K562 (cell line): ENCODE measurements around the gene ARPP21.

Experiments
- CREB1 ChIP-seq, 2 experiments: sonication (generic) in 1 of 2; formaldehyde crosslinking in 1 of 2; IDR thresholded peaks; 2 replicates each; pipeline versions ENCODE4 v1.6.1 to v1.8.0; 2012 to 2022; ENCODE audit warnings: inconsistent platforms in 1 of 2, mild to moderate bottlenecking in 1 of 2, missing genetic modification reagents in 1 of 2, moderate library complexity in 1 of 2
- CTCF ChIP-seq, 3 experiments: IDR thresholded peaks in 2 of 3; conservative IDR thresholded peaks in 1 of 3; 2 replicates each; pipeline ENCODE4 v1.5.1; 2011 to 2012; ENCODE audit warnings: low read length in 3 of 3, mild to moderate bottlenecking in 3 of 3, control low read depth in 2 of 3, improper control_type of control experiment in 1 of 3, inconsistent platforms in 1 of 3, low read depth in 1 of 3, mixed read lengths in 1 of 3, moderate library complexity in 1 of 3; ENCODE audit not compliant: insufficient read depth in 2 of 3
- GTF2B ChIP-seq: IDR thresholded peaks from 2 replicates; pipeline ENCODE4 v1.6.1; 2011; ENCODE audit not compliant: insufficient read length; ENCODE audit errors: extremely low read depth
- NFIC ChIP-seq: fragments of 450-650 bp; IDR thresholded peaks from 2 replicates; pipeline ENCODE4 v1.6.1; 2017; ENCODE audit warnings: mild to moderate bottlenecking, inconsistent platforms
- SMARCA5 ChIP-seq: fragments of 450-650 bp; IDR thresholded peaks from 2 replicates; pipeline ENCODE4 v1.6.1; 2016
- SMC3 ChIP-seq: conservative IDR thresholded peaks from 2 replicates; pipeline ENCODE4 v1.6.1; 2011; ENCODE audit warnings: low read depth, low read length, improper control_type of control experiment; ENCODE audit not compliant: insufficient read depth

- TF ChIP-seq SMC3 = no peak
- no peak for TF ChIP-seq NFIC
- TF ChIP-seq SMARCA5 = no peak
- TF ChIP-seq GTF2B = no peak
- TF ChIP-seq CREB1 (IDR thresholded peaks at IDR 0.05) = no peak
- TF ChIP-seq CREB1 (CRISPR knock-in tag; IDR thresholded peaks at IDR 0.05) = no peak
- no peak for TF ChIP-seq CTCF (IDR thresholded peaks at IDR 0.05 in 2 of 3, conservative IDR thresholded peaks at IDR 0.05 in 1 of 3; ENCODE audit: insufficient read depth in 2 of 3, low read depth in 1 of 3, low read length in 3 of 3)
These were observed 15.2 kb downstream of the ARPP21 start for GRCh38 chr3:35654476-35654875.
